Adrenal gland (tissue), 12 donors: ENCODE results near the gene PRSS53. TPM values are rescaled to one million over a fixed set of nuclear protein-coding genes. Genes with fewer than 3 reads are reported as not detected.

Source experiments
- DNase-seq, 7 donors: peaks; one replicate each; pipeline ENCODE4 v3.0.0-alpha.2; 2019 to 2020
- H3K27ac ChIP-seq, 5 donors: fragments of 200-600 bp; sonication (generic) in 4 of 5; 1 replicate in 3 of 5; 2 replicates in 2 of 5; pipeline versions ENCODE4 v1.5.1 to v1.8.0; 2016 to 2020; ENCODE audit warnings: mild to moderate bottlenecking in 1 of 5
- H3K27me3 ChIP-seq: fragments of 200-600 bp; 2 replicates; pipeline ENCODE4 v1.8.0; 2021
- H3K36me3 ChIP-seq, 2 donors: fragments of 200-600 bp; replicated peaks in 1 of 2; 1 replicate in 1 of 2; 2 replicates in 1 of 2; pipeline versions ENCODE4 v1.5.1 to v1.8.0; 2018 to 2022
- H3K4me1 ChIP-seq, 2 donors: fragments of 200-600 bp; replicated peaks in 1 of 2; 1 replicate in 1 of 2; 2 replicates in 1 of 2; pipeline versions ENCODE4 v1.5.1 to v1.8.0; 2018 to 2021
- H3K4me3 ChIP-seq, 4 donors: fragments of 200-600 bp; sonication (generic) in 3 of 4; one replicate each; pipeline ENCODE4 v1.5.1; 2016 to 2018
- H3K9me3 ChIP-seq, 3 donors: fragments of 200-600 bp; sonication (generic) in 1 of 3; replicated peaks in 1 of 3; 1 replicate in 2 of 3; 2 replicates in 1 of 3; pipeline versions ENCODE4 v1.5.1 to v1.8.0; 2016 to 2021
- CTCF ChIP-seq, 6 experiments: fragments of 450-650 bp in 4 of 6; fragments of 200-600 bp in 2 of 6; sonication (generic) in 1 of 6; IDR thresholded peaks; 1 replicate in 5 of 6; 2 replicates in 1 of 6; pipeline versions ENCODE4 v1.5.1 to v1.8.0; 2016 to 2021; ENCODE audit warnings: antibody characterized with exemption in 6 of 6, mild to moderate bottlenecking in 2 of 6, moderate library complexity in 1 of 6
- POLR2A ChIP-seq, 2 donors: fragments of 450-650 bp; IDR thresholded peaks; one replicate each; pipeline ENCODE4 v1.6.1; 2017; ENCODE audit warnings: antibody characterized with exemption in 2 of 2, mild to moderate bottlenecking in 2 of 2, moderate library complexity in 1 of 2
- WGBS, 4 donors: extraction: QIAGEN DNeasy Blood & Tissue Kit in 2 of 4; methylation state at CpG; one replicate each; pipeline versions ENCODE4 v1.1.5 to v1.1.7; 2013 to 2017; 5-methylcytosine and 5-hydroxymethylcytosine counted together
- intact Hi-C, 2 donors: fragments of 100-400 bp; cut with DNase I; formaldehyde crosslinking; loops; one replicate each; pipeline versions ENCODE4 v1.14.1 to v1.15.0; 2022 to 2023
- polyA plus RNA-seq, 3 donors: library from polyadenylated mRNA; stranded (reverse); fragments of 200-250 nt in 2 of 3; fragments of 350-450 nt in 1 of 3; fragmentation: Illumina TruSeq in 1 of 3; extraction: RNeasy Lipid Tissue Mini Kit (QIAGEN cat#74804) in 1 of 3; gene quantifications; one replicate each; pipeline ENCODE4 v1.2.3, GENCODE V29; 2013 to 2014
- total RNA-seq, 9 donors: library from RNA; depleted of rRNA in 4 of 9; stranded (reverse); fragments of >200 nt in 4 of 9; fragments of 120-200 nt in 1 of 9; fragmentation: NEBNext Ultra II Directional in 1 of 9; extraction: Animal tissue kit (Norgen Biotek cat#: 25700) in 1 of 9; gene quantifications; one replicate each; pipeline versions ENCODE4 v1.1.0 to v1.2.4, GENCODE V29; 2013 to 2023
- donor health status: healthy with polysubstance abuse.
- donor health status: Bipolar disorder and iron deficiency.
- donor health status: DM: yes; HTN: yes; CAD: no.
- donor health status: DM: no; HTN: no; CAD: no.
- donor health status: DM: no; HTN: no; CAD: no.
- donor health status: DM: yes; HTN: yes; CAD: no.

The PRSS53 gene
- total and polyA plus RNA-seq, 12 donors: 0.18 to 11.0 (median 1.1) TPM

DNA sequence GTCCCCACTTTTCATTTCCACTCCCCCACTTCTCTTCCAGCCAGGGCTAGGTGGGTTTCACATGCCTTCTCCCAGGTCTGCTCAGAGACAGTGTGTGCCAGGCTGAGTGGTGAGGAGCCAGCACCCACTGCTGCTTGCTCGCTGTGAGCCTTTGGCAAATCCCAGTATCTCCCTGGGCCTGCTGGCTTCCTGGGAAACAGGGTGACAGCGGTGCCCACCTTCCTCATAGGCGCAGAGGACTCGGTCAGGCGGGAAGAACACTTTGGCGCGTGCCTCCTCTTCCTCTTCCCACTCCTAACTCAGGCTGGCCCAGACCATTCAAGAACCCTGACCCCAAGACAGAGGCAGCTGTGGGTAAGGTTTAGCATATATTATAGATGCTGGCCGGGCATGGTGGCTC, 456 bp upstream of the PRSS53 start:
- no peak for DNase-seq
- H3K27ac ChIP-seq: no peak overlapping the region
- intact Hi-C loops: loop anchor here in 1 of 2 donors (10.0 kb wide), 1 partner anchor 56 kb away; no protein-coding TSS in a partner anchor
- H3K9me3 ChIP-seq: no peaks in the 10 kb centered on the region
- H3K4me3 ChIP-seq: no peak overlapping the region
- 92 to 100% (median 96%) methylated on average over 5 to 8 of the region's 8 CpGs for WGBS, 4 donors
- TF ChIP-seq POLR2A (IDR thresholded peaks at IDR 0.05) (no peak), CTCF (IDR thresholded peaks at IDR 0.05) (no peak)
- H3K36me3 ChIP-seq: peaks cover 0 to 14% of the 10 kb centered on the region in 2 donors
- H3K4me1 ChIP-seq: peaks cover 6 to 10% of the 10 kb centered on the region in 2 donors
- no peaks in the 10 kb centered on the region for H3K27me3 ChIP-seq

GRCh38 chr16:31087971-31088370, 772 bp downstream of the PRSS53 start:
- Histone ChIP-seq H3K9me3 (no peaks in the 10 kb centered on the region), H3K27me3 (no peaks in the 10 kb centered on the region), H3K27ac (no peak overlapping the region), H3K36me3 (peaks cover 0 to 14% of the 10 kb centered on the region in 2 donors), H3K4me3 (no peak overlapping the region), H3K4me1 (peaks cover 0 to 1% of the 10 kb centered on the region in 2 donors)
- no peak for DNase-seq
- TF ChIP-seq CTCF (IDR thresholded peaks at IDR 0.05): no peak
- TF ChIP-seq POLR2A (IDR thresholded peaks at IDR 0.05): no peak
- intact Hi-C loops: loop anchor here in 1 of 2 donors (10.0 kb wide), 1 partner anchor 57 kb away; no protein-coding TSS in a partner anchor
- 72 to 92% (median 86%) methylated on average over 4 to 5 of the region's 5 CpGs for WGBS, 4 donors

GRCh38 chr16:31087481-31087880, 1.3 kb downstream of the PRSS53 start:
- intact Hi-C loops: loop anchor here in 1 of 2 donors (10.0 kb wide), 1 partner anchor 57 kb away; no protein-coding TSS in a partner anchor
- H3K27me3 ChIP-seq: no peaks in the 10 kb centered on the region
- H3K36me3 ChIP-seq: peaks cover 0 to 14% of the 10 kb centered on the region in 2 donors
- TF ChIP-seq CTCF (IDR thresholded peaks at IDR 0.05) (no peak), POLR2A (IDR thresholded peaks at IDR 0.05) (no peak)
- no peak overlapping the region for H3K27ac ChIP-seq
- no peaks in the 10 kb centered on the region for H3K4me1 ChIP-seq
- H3K9me3 ChIP-seq: no peaks in the 10 kb centered on the region
- whole genome bisulfite sequencing, 4 donors: 88 to 100% (median 92%) methylated on average over 2 to 8 of the region's 8 CpGs
- DNase-seq: no peak
- H3K4me3 ChIP-seq: no peak overlapping the region

- Histone ChIP-seq H3K36me3 (peaks cover 0 to 14% of the 10 kb centered on the region in 2 donors), H3K27ac (no peak overlapping the region)
These were observed 2.2 kb downstream of the PRSS53 start for GRCh38 chr16:31086629-31086906.

More at GRCh38 chr16:31086629-31086906, 2.2 kb downstream of the PRSS53 start:
- H3K27me3 ChIP-seq: no peaks in the 10 kb centered on the region
- no peak for DNase-seq
- no peaks in the 10 kb centered on the region for H3K9me3 ChIP-seq
- intact Hi-C loops: loop anchor here in 1 of 2 donors (10.0 kb wide), 1 partner anchor 58 kb away; no protein-coding TSS in a partner anchor
- H3K4me3 ChIP-seq: no peak overlapping the region
- WGBS, 4 donors: 67 to 87% (median 83%) methylated on average over 2 to 6 of the region's 6 CpGs; no CpG with 5 or more reads in 1 of the 4 donors
- H3K4me1 ChIP-seq: no peaks in the 10 kb centered on the region
- no peak for TF ChIP-seq POLR2A (IDR thresholded peaks at IDR 0.05)
- TF ChIP-seq CTCF (IDR thresholded peaks at IDR 0.05): no peak
